ENCODE data around the gene WNT6.

WNT6 gene

GRCh38 chr2:218859556-218859987 lies at the start of gene WNT6:
TSS of gene WNT6 (plus strand) at chr2:218859805. CDS start at chr2:218860038, 233 bp downstream.
- no peak for DNase-seq

- DNase-seq, result no peak
These were observed 49.3 kb upstream of the WNT6 start for GRCh38 chr2:218810256-218810655.

- DNase-seq, result no peak
These were observed 48.2 kb upstream of the WNT6 start for GRCh38 chr2:218811382-218811781.

GRCh38 chr2:218812096-218812815 lies 47.3 kb upstream of the WNT6 start:
- DNase-seq, result no peak

GRCh38 chr2:218812861-218813260 lies 46.7 kb upstream of the WNT6 start:
- DNase-seq, result no peak

GRCh38 chr2:218813771-218814460 lies 45.7 kb upstream of the WNT6 start:
- no peak for DNase-seq

- no peak for DNase-seq
These were observed 44.9 kb upstream of the WNT6 start for GRCh38 chr2:218814540-218815243.

GRCh38 chr2:218815244-218815637 lies 44.4 kb upstream of the WNT6 start:
- no peak for DNase-seq

GRCh38 chr2:218815649-218816048 lies 44.0 kb upstream of the WNT6 start:
- no peak for DNase-seq

GRCh38 chr2:218816561-218817011 lies 43.0 kb upstream of the WNT6 start:
- no peak for DNase-seq

GRCh38 chr2:218819093-218819492 lies 40.5 kb upstream of the WNT6 start:
- DNase-seq, result no peak

- DNase-seq, result no peak
These were observed 38.7 kb upstream of the WNT6 start for GRCh38 chr2:218820746-218821369.

- no peak for DNase-seq
These were observed 37.9 kb upstream of the WNT6 start for GRCh38 chr2:218821605-218822211.

GRCh38 chr2:218822622-218823021 lies 37.0 kb upstream of the WNT6 start:
- no peak for DNase-seq

GRCh38 chr2:218823196-218823855 lies 36.3 kb upstream of the WNT6 start:
- no peak for DNase-seq

GRCh38 chr2:218824004-218824403 lies 35.6 kb upstream of the WNT6 start:
- no peak for DNase-seq

GRCh38 chr2:218826791-218827190 lies 32.8 kb upstream of the WNT6 start:
- DNase-seq, result no peak

- no peak for DNase-seq
These were observed 31.7 kb upstream of the WNT6 start for GRCh38 chr2:218827701-218828476.

GRCh38 chr2:218828477-218828778 lies 31.2 kb upstream of the WNT6 start:
- no peak for DNase-seq

GRCh38 chr2:218829868-218830451 lies 29.6 kb upstream of the WNT6 start:
- DNase-seq, result peak; percentile 35
